Smooth muscle cell (in vitro differentiated cells): Measurements from ENCODE around the gene FAM124B. TPM values are rescaled to one million over a fixed set of nuclear protein-coding genes. Genes with fewer than 3 reads are reported as not detected.

Experiments
- DNase-seq: peaks from one replicate; lab custom pipeline; 2025; ENCODE audit not compliant: unreplicated experiment; lab: John Stamatoyannopoulos, UW
- H2AFZ ChIP-seq: fragments of 200-600 bp; sonication (generic); 2 replicates; pipeline ENCODE4 v1.6.0; 2016; ENCODE audit warnings: antibody characterized with exemption, low read depth, mild to moderate bottlenecking
- H3F3A ChIP-seq: fragments of 200-600 bp; sonication (generic); 2 replicates; pipeline ENCODE4 v1.6.0; 2017; ENCODE audit warnings: antibody characterized with exemption, low read depth
- H3K27ac ChIP-seq: fragments of 200-600 bp; sonication (generic); 2 replicates; pipeline ENCODE4 v1.5.1; 2016; ENCODE audit warnings: low read depth, mild to moderate bottlenecking
- H3K27me3 ChIP-seq: fragments of 200-600 bp; sonication (generic); 2 replicates; pipeline ENCODE4 v1.6.1; 2016; ENCODE audit warnings: low read depth, mild to moderate bottlenecking
- H3K36me3 ChIP-seq: fragments of 200-600 bp; sonication (generic); 2 replicates; pipeline ENCODE4 v1.5.1; 2016; ENCODE audit warnings: low read depth
- H3K4me1 ChIP-seq: fragments of 200-600 bp; sonication (generic); 2 replicates; pipeline ENCODE4 v1.5.1; 2016; ENCODE audit warnings: low read depth
- H3K4me2 ChIP-seq: fragments of 200-600 bp; sonication (generic); 2 replicates; pipeline ENCODE4 v1.6.0; 2016; ENCODE audit warnings: mild to moderate bottlenecking
- H3K4me3 ChIP-seq: fragments of 200-600 bp; sonication (generic); 2 replicates; pipeline ENCODE4 v1.5.1; 2016; ENCODE audit warnings: mild to moderate bottlenecking
- H3K79me2 ChIP-seq: fragments of 200-600 bp; sonication (generic); 2 replicates; pipeline ENCODE4 v1.6.0; 2016; ENCODE audit warnings: low read depth, mild to moderate bottlenecking
- H3K9ac ChIP-seq: fragments of 200-600 bp; sonication (generic); 2 replicates; pipeline ENCODE4 v1.6.0; 2016; ENCODE audit warnings: low read depth
- H3K9me3 ChIP-seq: fragments of 200-600 bp; sonication (generic); replicated peaks from 2 replicates; pipeline ENCODE4 v1.5.1; 2016; ENCODE audit warnings: low read depth
- H4K20me1 ChIP-seq: fragments of 200-600 bp; sonication (generic); 2 replicates; pipeline ENCODE4 v1.6.0; 2016; ENCODE audit warnings: low read depth
- WGBS: methylation state at CpG from one replicate; pipeline ENCODE4 v1.1.7; 2016; ENCODE audit warnings: low lambda C conversion rate; 5-methylcytosine and 5-hydroxymethylcytosine counted together
- polyA plus RNA-seq: library from polyadenylated mRNA; unstranded; fragments of >200 nt; fragmentation: Nextera tagmentation; extraction: Ambion mirVana; gene quantifications from 2 replicates; pipeline ENCODE4 v1.2.1, GENCODE V29; 2016
- total RNA-seq: library from RNA; depleted of rRNA; stranded (reverse); fragments of >200 nt; gene quantifications from 2 replicates; pipeline ENCODE4 v1.2.3, GENCODE V29; 2014
- TF ChIP-seq, protein P1 (sequence below): fragments of 200-600 bp; sonication (generic); IDR thresholded peaks from 2 replicates; pipeline ENCODE4 v1.5.1; 2017; ENCODE audit warnings: borderline replicate concordance, mild to moderate bottlenecking, antibody characterized with exemption; ENCODE audit not compliant: insufficient read depth, poor library complexity, severe bottlenecking

The FAM124B gene
- total and polyA plus RNA-seq, 2 experiments from 2014 or later: 1.2 TPM; not detected in 1

DNA sequence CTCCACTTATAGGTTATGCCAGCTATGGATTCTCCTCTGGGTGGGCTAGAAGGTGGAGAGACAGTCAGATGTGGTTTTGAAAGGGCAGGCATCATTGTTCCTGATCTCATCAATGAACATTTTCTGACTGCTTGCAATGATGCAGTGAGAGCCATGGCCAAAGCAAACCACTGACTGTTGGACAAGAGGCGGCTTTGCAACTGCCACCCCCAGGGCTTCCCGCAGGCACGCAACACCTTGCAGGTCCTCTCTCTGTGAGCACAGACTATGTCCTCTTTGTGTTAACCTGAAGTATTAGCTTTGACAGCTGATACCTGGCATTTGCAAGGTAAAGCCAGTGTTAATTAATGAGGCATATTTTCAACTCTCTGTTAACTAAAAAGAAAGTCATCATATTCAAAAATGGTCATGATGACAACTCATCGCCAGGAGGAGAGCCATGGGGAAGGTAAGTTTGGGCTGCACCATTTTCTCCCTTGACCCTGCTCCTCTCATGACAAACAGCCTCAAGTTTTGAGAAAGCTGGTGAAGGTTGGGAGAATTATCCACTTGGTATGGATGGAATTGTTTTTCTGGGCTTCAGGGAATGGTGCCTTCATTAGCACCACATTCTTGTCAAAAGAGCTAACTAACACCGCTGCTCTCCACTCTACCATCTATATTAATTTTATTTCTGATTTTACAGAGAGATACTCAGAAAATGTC is 14.9 kb upstream of the FAM124B start:
- Histone ChIP-seq H3F3A (peaks cover under 1% of the 10 kb centered on the region), H3K4me2 (no peak overlapping the region), H3K4me1 (no peaks in the 10 kb centered on the region), H3K9me3 (no peaks in the 10 kb centered on the region), H3K4me3 (no peak overlapping the region), H3K36me3 (no peaks in the 10 kb centered on the region), H3K9ac (no peak overlapping the region), H3K27me3 (no peaks in the 10 kb centered on the region), H3K79me2 (no peaks in the 10 kb centered on the region), H4K20me1 (no peaks in the 10 kb centered on the region), H3K27ac (no peak overlapping the region), H2AFZ (no peak overlapping the region)
- TF ChIP-seq, protein P1, sequence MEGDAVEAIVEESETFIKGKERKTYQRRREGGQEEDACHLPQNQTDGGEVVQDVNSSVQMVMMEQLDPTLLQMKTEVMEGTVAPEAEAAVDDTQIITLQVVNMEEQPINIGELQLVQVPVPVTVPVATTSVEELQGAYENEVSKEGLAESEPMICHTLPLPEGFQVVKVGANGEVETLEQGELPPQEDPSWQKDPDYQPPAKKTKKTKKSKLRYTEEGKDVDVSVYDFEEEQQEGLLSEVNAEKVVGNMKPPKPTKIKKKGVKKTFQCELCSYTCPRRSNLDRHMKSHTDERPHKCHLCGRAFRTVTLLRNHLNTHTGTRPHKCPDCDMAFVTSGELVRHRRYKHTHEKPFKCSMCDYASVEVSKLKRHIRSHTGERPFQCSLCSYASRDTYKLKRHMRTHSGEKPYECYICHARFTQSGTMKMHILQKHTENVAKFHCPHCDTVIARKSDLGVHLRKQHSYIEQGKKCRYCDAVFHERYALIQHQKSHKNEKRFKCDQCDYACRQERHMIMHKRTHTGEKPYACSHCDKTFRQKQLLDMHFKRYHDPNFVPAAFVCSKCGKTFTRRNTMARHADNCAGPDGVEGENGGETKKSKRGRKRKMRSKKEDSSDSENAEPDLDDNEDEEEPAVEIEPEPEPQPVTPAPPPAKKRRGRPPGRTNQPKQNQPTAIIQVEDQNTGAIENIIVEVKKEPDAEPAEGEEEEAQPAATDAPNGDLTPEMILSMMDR: no peak
- WGBS: 79% methylated on average over 5 of the region's 5 CpGs
- DNase-seq: no peak

DNA sequence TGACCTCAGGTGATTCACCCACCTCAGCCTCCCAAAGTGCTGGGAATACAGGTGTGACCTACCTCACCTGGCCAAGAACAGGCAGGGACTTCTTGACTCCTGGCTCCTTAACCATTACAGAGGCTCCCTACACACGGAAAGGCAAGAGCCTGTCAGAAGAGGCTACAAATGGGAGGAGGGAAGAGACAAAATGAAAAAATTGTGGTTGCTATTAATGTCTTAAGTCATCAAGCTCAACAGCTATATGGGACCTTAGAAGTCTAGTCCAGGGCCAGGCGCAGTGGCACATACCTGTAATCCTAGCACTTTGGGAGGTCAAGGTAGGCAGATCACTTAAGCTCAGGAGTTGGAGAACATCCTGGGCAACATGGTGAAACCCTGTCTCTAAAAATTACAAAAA is 11.5 kb upstream of the FAM124B start:
- Histone ChIP-seq H2AFZ (peak overlapping the region; percentile 85), H3K36me3 (no peaks in the 10 kb centered on the region), H4K20me1 (no peaks in the 10 kb centered on the region), H3K9ac (peak overlapping the region; percentile 80), H3K79me2 (no peaks in the 10 kb centered on the region), H3K4me3 (no peak overlapping the region), H3F3A (peaks cover 5% of the 10 kb centered on the region), H3K4me2 (peak overlapping the region; percentile 79), H3K9me3 (no peaks in the 10 kb centered on the region), H3K4me1 (no peaks in the 10 kb centered on the region), H3K27ac (peak overlapping the region; percentile 93), H3K27me3 (no peaks in the 10 kb centered on the region)
- WGBS: 68% methylated on average over 2 of the region's 2 CpGs
- DNase-seq: no peak
- TF ChIP-seq, protein P1: no peak

- peaks cover 5% of the 10 kb centered on the region for H3F3A ChIP-seq
- 28% methylated on average over 18 of the region's 18 CpGs for WGBS
These were observed 10.5 kb upstream of the FAM124B start for GRCh38 chr2:224412141-224413015.

More at GRCh38 chr2:224412141-224413015, 10.5 kb upstream of the FAM124B start:
- peak overlapping the region; percentile 93 for H3K27ac ChIP-seq
- TF ChIP-seq, protein P1: no peak
- peak overlapping the region; percentile 21 for H3K4me3 ChIP-seq
- no peaks in the 10 kb centered on the region for H4K20me1 ChIP-seq
- peak overlapping the region; percentile 79 for H3K4me2 ChIP-seq
- DNase-seq: peak; percentile 19
- H3K36me3 ChIP-seq: no peaks in the 10 kb centered on the region
- no peaks in the 10 kb centered on the region for H3K9me3 ChIP-seq
- H3K27me3 ChIP-seq: no peaks in the 10 kb centered on the region
- no peaks in the 10 kb centered on the region for H3K4me1 ChIP-seq
- peak overlapping the region; percentile 85 for H2AFZ ChIP-seq
- H3K79me2 ChIP-seq: no peaks in the 10 kb centered on the region
- peak overlapping the region; percentile 80 for H3K9ac ChIP-seq
